OCI-LY1 (cell line): ENCODE data around the gene ARHGEF25.
"Not testable (repeated sequence)": the region's sequence is repeated elsewhere in the genome, so short reads cannot be mapped to it uniquely, and the experiment has no call there.

Source experiments
- H2AFZ ChIP-seq: fragments of 200-600 bp; sonication (generic), shearing (Covaris generic); 2 replicates; pipeline ENCODE4 v1.6.0; 2014; ENCODE audit warnings: antibody characterized with exemption, mild to moderate bottlenecking, low read length
- H3F3A ChIP-seq: fragments of 200-600 bp; sonication (generic), shearing (Covaris generic); 2 replicates; pipeline ENCODE4 v1.6.0; 2014; ENCODE audit warnings: mild to moderate bottlenecking, antibody characterized with exemption, low read length, moderate library complexity; ENCODE audit not compliant: insufficient read depth
- H3K27ac ChIP-seq: fragments of 200-600 bp; sonication (generic); 2 replicates; pipeline ENCODE4 v1.5.1; 2014; ENCODE audit warnings: low read length, mixed run types, mild to moderate bottlenecking, low read depth; ENCODE audit not compliant: poor library complexity, severe bottlenecking
- H3K27me3 ChIP-seq: fragments of 200-600 bp; sonication (generic); 2 replicates; pipeline ENCODE4 v1.6.0; 2014; ENCODE audit warnings: antibody characterized with exemption, mild to moderate bottlenecking, low read length, moderate library complexity; ENCODE audit not compliant: insufficient read depth
- H3K36me3 ChIP-seq: fragments of 200-600 bp; sonication (generic); 2 replicates; pipeline ENCODE4 v1.6.1; 2014; ENCODE audit warnings: mild to moderate bottlenecking, antibody characterized with exemption, low read length, moderate library complexity, mixed read lengths; ENCODE audit not compliant: insufficient read depth
- H3K4me1 ChIP-seq: fragments of 200-600 bp; sonication (generic); 2 replicates; pipeline ENCODE4 v1.5.1; 2014; ENCODE audit warnings: mild to moderate bottlenecking, low read length, moderate library complexity; ENCODE audit not compliant: insufficient read depth, severe bottlenecking
- H3K4me2 ChIP-seq: fragments of 200-600 bp; sonication (generic), shearing (Covaris generic); 2 replicates; pipeline ENCODE4 v1.6.1; 2014; ENCODE audit warnings: low read length
- H3K4me3 ChIP-seq: fragments of 200-600 bp; sonication (generic); 2 replicates; pipeline ENCODE4 v1.5.1; 2014; ENCODE audit warnings: low read length, low read depth, mild to moderate bottlenecking, mixed read lengths; ENCODE audit not compliant: poor library complexity, severe bottlenecking
- H3K79me2 ChIP-seq: fragments of 200-600 bp; shearing (Covaris generic); 2 replicates; pipeline ENCODE4 v1.6.1; 2016; ENCODE audit warnings: mixed run types, low read length, mixed read lengths; ENCODE audit not compliant: insufficient read depth
- H3K9ac ChIP-seq: fragments of 200-600 bp; sonication (generic), shearing (Covaris generic); 2 replicates; pipeline ENCODE4 v1.6.1; 2014; ENCODE audit warnings: mild to moderate bottlenecking, low read length, mixed read lengths
- H3K9me2 ChIP-seq: fragments of 200-600 bp; sonication (generic), shearing (Covaris generic); 2 replicates; pipeline ENCODE4 v1.6.1; 2014; ENCODE audit warnings: low read depth, mild to moderate bottlenecking, low read length, mixed read lengths
- H3K9me3 ChIP-seq: fragments of 200-600 bp; shearing (Covaris generic); 2 replicates; pipeline ENCODE4 v1.6.1; 2014; ENCODE audit warnings: low read length, mixed read lengths
- H4K20me1 ChIP-seq: fragments of 200-600 bp; sonication (generic), shearing (Covaris generic); 2 replicates; pipeline ENCODE4 v1.6.0; 2016; ENCODE audit warnings: mild to moderate bottlenecking, low read length; ENCODE audit not compliant: insufficient read depth
- CTCF ChIP-seq: fragments of 200-600 bp; sonication (generic), shearing (Covaris generic); IDR thresholded peaks from 2 replicates; pipeline ENCODE4 v1.5.1; 2017; ENCODE audit warnings: mild to moderate bottlenecking, antibody characterized with exemption, low read length, moderate library complexity, mixed read lengths
- EZH2 ChIP-seq: fragments of 200-600 bp; sonication (generic), shearing (Covaris generic); IDR thresholded peaks from 2 replicates; pipeline ENCODE4 v1.8.0; 2017; ENCODE audit warnings: borderline replicate concordance, mixed run types, mild to moderate bottlenecking, antibody characterized with exemption, low read length, moderate library complexity, mixed read lengths

Gene ARHGEF25

GRCh38 chr12:57632073-57632957 lies 21.1 kb downstream of the ARHGEF25 start:
- no peak overlapping the region for H3K27ac ChIP-seq
- peaks cover 17% of the 10 kb centered on the region for H3K4me1 ChIP-seq
- no peaks in the 10 kb centered on the region for H4K20me1 ChIP-seq
- TF ChIP-seq EZH2, result no peak
- no peaks in the 10 kb centered on the region for H3K9me3 ChIP-seq
- no peaks in the 10 kb centered on the region for H3K36me3 ChIP-seq
- H3K9ac ChIP-seq, result peak overlapping the region; percentile 75
- H3K4me3 ChIP-seq, result peak overlapping the region; percentile 71
- H3K79me2 ChIP-seq, result no peaks in the 10 kb centered on the region
- peak overlapping the region; percentile 87 for H3K4me2 ChIP-seq
- peak overlapping the region; percentile 67 for H2AFZ ChIP-seq
- no peaks in the 10 kb centered on the region for H3F3A ChIP-seq
- H3K27me3 ChIP-seq, result no peaks in the 10 kb centered on the region; the same call in 1 of the 2 replicates
- H3K9me2 ChIP-seq, result no peaks in the 10 kb centered on the region

GRCh38 chr12:57632958-57633840 lies 22.0 kb downstream of the ARHGEF25 start, which contains the start of gene B4GALNT1:
TSS of gene B4GALNT1 (minus strand) at chr12:57633201. CDS start at chr12:57632132, 1,069 bp downstream.
- H3K9ac ChIP-seq, result peak within 1 kb of the TSS; percentile 75
- no peak within 1 kb of the TSS for H3K27ac ChIP-seq
- no peaks in the 10 kb centered on the region; the same call in 1 of the 2 replicates for H3K27me3 ChIP-seq
- H4K20me1 ChIP-seq, result no peaks in the 10 kb centered on the region
- peak within 1 kb of the TSS; percentile 71 for H3K4me3 ChIP-seq
- H2AFZ ChIP-seq, result peak within 1 kb of the TSS; percentile 67
- no peaks in the 10 kb centered on the region for H3K9me3 ChIP-seq
- no peaks in the 10 kb centered on the region for H3K9me2 ChIP-seq
- no peak for TF ChIP-seq EZH2
- TF ChIP-seq CTCF, result peak; percentile 86
- peak within 1 kb of the TSS; percentile 87 for H3K4me2 ChIP-seq
- no peaks in the 10 kb centered on the region for H3K36me3 ChIP-seq
- no peaks in the 10 kb centered on the region for H3K79me2 ChIP-seq
- peaks cover 17% of the 10 kb centered on the region for H3K4me1 ChIP-seq
- no peaks in the 10 kb centered on the region for H3F3A ChIP-seq

- H3K4me1 ChIP-seq, result peaks cover 16% of the 10 kb centered on the region
- not testable (repeated sequence) for H3K79me2 ChIP-seq, H3F3A ChIP-seq, H3K9me2 ChIP-seq, H4K20me1 ChIP-seq, H3K9ac ChIP-seq, H3K27me3 ChIP-seq, H3K27ac ChIP-seq, H2AFZ ChIP-seq, H3K9me3 ChIP-seq, H3K4me3 ChIP-seq, H3K4me2 ChIP-seq, H3K36me3 ChIP-seq
These were observed 25.5 kb downstream of the ARHGEF25 start for GRCh38 chr12:57636731-57637130.

GRCh38 chr12:57637364-57637763 lies 26.1 kb downstream of the ARHGEF25 start:
- Histone ChIP-seq H3K9me2 (no peaks in the 10 kb centered on the region), H2AFZ (no peak overlapping the region), H3K9ac (no peak overlapping the region), H4K20me1 (no peaks in the 10 kb centered on the region), H3K36me3 (no peaks in the 10 kb centered on the region), H3K4me3 (no peak overlapping the region), H3K79me2 (no peaks in the 10 kb centered on the region), H3K9me3 (no peaks in the 10 kb centered on the region), H3K27ac (no peak overlapping the region), H3K4me2 (no peak overlapping the region), H3K27me3 (no peaks in the 10 kb centered on the region), H3K4me1 (peaks cover 10% of the 10 kb centered on the region), H3F3A (no peaks in the 10 kb centered on the region)
- TF ChIP-seq EZH2, result no peak
- 0 out of 2 replicates have a peak, but pooled peaks have one; percentile 13 for TF ChIP-seq CTCF
